SK-N-SH (cell line): ENCODE measurements around the gene CNGA3.

Source experiments
- ELF1 ChIP-seq: IDR thresholded peaks from 2 replicates; pipeline ENCODE4 v1.4.0; 2012
- EP300 ChIP-seq, 2 experiments: IDR thresholded peaks; 2 replicates each; pipeline versions ENCODE4 v1.4.0 to v1.6.1; 2012; ENCODE audit warnings: borderline replicate concordance in 1 of 2, low read depth in 1 of 2, low read length in 1 of 2
- GABPA ChIP-seq: IDR thresholded peaks from 2 replicates; pipeline ENCODE4 v1.4.0; 2012; ENCODE audit warnings: low read depth, mild to moderate bottlenecking
- POLR2AphosphoS5 ChIP-seq: IDR thresholded peaks from 2 replicates; pipeline ENCODE4 v1.6.1; 2012; ENCODE audit warnings: low read depth, low read length
- SMC3 ChIP-seq: IDR thresholded peaks from 2 replicates; pipeline ENCODE4 v1.6.1; 2012; ENCODE audit warnings: low read depth, low read length, improper control_type of control experiment
- TCF12 ChIP-seq: IDR thresholded peaks from 2 replicates; pipeline ENCODE4 v1.4.0; 2012
- TF ChIP-seq, protein P1 (sequence below): fragments of 200-600 bp; sonication (generic); IDR thresholded peaks from 2 replicates; pipeline ENCODE4 v1.6.1; 2017; ENCODE audit warnings: antibody characterized with exemption, mild to moderate bottlenecking, moderate library complexity
- TF ChIP-seq, protein P2 (sequence below): IDR thresholded peaks from 2 replicates; pipeline ENCODE4 v1.4.0; 2012; ENCODE audit warnings: low read depth, borderline replicate concordance

DNA sequence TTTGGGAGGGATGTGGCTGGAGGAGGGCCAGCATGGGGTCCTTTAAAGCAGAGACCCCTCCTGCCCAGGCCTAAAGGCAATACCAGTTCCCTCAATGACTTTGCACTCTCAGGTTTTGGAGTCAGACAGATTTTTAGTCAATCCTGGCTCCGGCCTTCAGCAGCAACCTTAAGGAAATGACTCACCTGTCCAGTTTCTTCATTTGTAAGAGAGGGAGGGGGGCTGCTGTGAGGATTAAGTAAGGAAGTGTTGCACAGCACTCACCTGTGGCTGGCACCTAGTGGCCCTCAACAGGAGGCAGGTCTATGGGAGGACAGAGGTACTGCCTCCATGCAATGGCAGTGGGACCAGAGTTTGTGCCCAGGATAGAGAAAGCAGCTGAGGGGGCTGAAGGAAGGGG, 13.7 kb downstream of the CNGA3 start:
- TF ChIP-seq ELF1: no peak
- TF ChIP-seq, protein P1, sequence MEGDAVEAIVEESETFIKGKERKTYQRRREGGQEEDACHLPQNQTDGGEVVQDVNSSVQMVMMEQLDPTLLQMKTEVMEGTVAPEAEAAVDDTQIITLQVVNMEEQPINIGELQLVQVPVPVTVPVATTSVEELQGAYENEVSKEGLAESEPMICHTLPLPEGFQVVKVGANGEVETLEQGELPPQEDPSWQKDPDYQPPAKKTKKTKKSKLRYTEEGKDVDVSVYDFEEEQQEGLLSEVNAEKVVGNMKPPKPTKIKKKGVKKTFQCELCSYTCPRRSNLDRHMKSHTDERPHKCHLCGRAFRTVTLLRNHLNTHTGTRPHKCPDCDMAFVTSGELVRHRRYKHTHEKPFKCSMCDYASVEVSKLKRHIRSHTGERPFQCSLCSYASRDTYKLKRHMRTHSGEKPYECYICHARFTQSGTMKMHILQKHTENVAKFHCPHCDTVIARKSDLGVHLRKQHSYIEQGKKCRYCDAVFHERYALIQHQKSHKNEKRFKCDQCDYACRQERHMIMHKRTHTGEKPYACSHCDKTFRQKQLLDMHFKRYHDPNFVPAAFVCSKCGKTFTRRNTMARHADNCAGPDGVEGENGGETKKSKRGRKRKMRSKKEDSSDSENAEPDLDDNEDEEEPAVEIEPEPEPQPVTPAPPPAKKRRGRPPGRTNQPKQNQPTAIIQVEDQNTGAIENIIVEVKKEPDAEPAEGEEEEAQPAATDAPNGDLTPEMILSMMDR: no peak
- TF ChIP-seq, protein P2, sequence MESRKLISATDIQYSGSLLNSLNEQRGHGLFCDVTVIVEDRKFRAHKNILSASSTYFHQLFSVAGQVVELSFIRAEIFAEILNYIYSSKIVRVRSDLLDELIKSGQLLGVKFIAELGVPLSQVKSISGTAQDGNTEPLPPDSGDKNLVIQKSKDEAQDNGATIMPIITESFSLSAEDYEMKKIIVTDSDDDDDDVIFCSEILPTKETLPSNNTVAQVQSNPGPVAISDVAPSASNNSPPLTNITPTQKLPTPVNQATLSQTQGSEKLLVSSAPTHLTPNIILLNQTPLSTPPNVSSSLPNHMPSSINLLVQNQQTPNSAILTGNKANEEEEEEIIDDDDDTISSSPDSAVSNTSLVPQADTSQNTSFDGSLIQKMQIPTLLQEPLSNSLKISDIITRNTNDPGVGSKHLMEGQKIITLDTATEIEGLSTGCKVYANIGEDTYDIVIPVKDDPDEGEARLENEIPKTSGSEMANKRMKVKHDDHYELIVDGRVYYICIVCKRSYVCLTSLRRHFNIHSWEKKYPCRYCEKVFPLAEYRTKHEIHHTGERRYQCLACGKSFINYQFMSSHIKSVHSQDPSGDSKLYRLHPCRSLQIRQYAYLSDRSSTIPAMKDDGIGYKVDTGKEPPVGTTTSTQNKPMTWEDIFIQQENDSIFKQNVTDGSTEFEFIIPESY: no peak
- TF ChIP-seq POLR2AphosphoS5: no peak
- no peak for TF ChIP-seq GABPA
- TF ChIP-seq EP300 (IDR thresholded peaks at IDR 0.05; ENCODE audit: borderline replicate concordance in 1 of 2, low read depth in 1 of 2, low read length in 1 of 2): no peak
- no peak for TF ChIP-seq TCF12
- TF ChIP-seq SMC3: no peak
